GM18951 (cell line): ENCODE measurements around the gene SLC9A9.

ENCODE experiments used
- POLR2A ChIP-seq: IDR thresholded peaks from 4 replicates; pipeline ENCODE4 v1.6.1; 2011; ENCODE audit warnings: mild to moderate bottlenecking; ENCODE audit not compliant: insufficient read length, insufficient read depth; ENCODE audit errors: extremely low read depth
- in situ Hi-C: fragments of 300-500 bp; cut with MboI; formaldehyde crosslinking; loops from one replicate; pipeline ENCODE4 v1.12.0; 2022; ENCODE audit warnings: low sequenced_read_pairs, mixed read lengths, inconsistent platforms; ENCODE audit not compliant: unreplicated experiment

The SLC9A9 gene

GRCh38 chr3:143640774-143641173 lies 207.5 kb downstream of the SLC9A9 start:
- TF ChIP-seq POLR2A, result no peak
- in situ Hi-C loops, result no loop called here

- in situ Hi-C loops, result no loop called here
- no peak for TF ChIP-seq POLR2A
Observed at GRCh38 chr3:143637133-143637532, 211.1 kb downstream of the SLC9A9 start.

GRCh38 chr3:143634991-143635390 lies 213.3 kb downstream of the SLC9A9 start:
- in situ Hi-C loops, result no loop called here
- TF ChIP-seq POLR2A, result no peak

- no peak for TF ChIP-seq POLR2A
- in situ Hi-C loops, result no loop called here
Observed at GRCh38 chr3:143634427-143634826, 213.8 kb downstream of the SLC9A9 start.

- TF ChIP-seq POLR2A, result no peak
- in situ Hi-C loops, result no loop called here
Observed at GRCh38 chr3:143633816-143634215, 214.5 kb downstream of the SLC9A9 start.

GRCh38 chr3:143629726-143630125 lies 218.5 kb downstream of the SLC9A9 start:
- in situ Hi-C loops, result no loop called here
- no peak for TF ChIP-seq POLR2A

GRCh38 chr3:143628971-143629370 lies 219.3 kb downstream of the SLC9A9 start:
- in situ Hi-C loops, result no loop called here
- TF ChIP-seq POLR2A, result no peak

GRCh38 chr3:143627336-143627735 lies 220.9 kb downstream of the SLC9A9 start:
- in situ Hi-C loops, result no loop called here
- TF ChIP-seq POLR2A, result no peak

GRCh38 chr3:143619231-143619630 lies 229.0 kb downstream of the SLC9A9 start:
- TF ChIP-seq POLR2A, result no peak
- in situ Hi-C loops, result no loop called here

- TF ChIP-seq POLR2A, result no peak
- in situ Hi-C loops, result no loop called here
Observed at GRCh38 chr3:143617050-143617449, 231.2 kb downstream of the SLC9A9 start.

- TF ChIP-seq POLR2A, result no peak
Observed at GRCh38 chr3:143613226-143613625, 235.0 kb downstream of the SLC9A9 start.

GRCh38 chr3:143612541-143612940 lies 235.7 kb downstream of the SLC9A9 start:
- in situ Hi-C loops, result no loop called here
- no peak for TF ChIP-seq POLR2A

More at GRCh38 chr3:143613226-143613625, 235.0 kb downstream of the SLC9A9 start:
- in situ Hi-C loops, result no loop called here

GRCh38 chr3:143608966-143609365 lies 239.3 kb downstream of the SLC9A9 start:
- in situ Hi-C loops, result no loop called here
- TF ChIP-seq POLR2A, result no peak

GRCh38 chr3:143605233-143605950 lies 242.9 kb downstream of the SLC9A9 start:
- no peak for TF ChIP-seq POLR2A
- in situ Hi-C loops, result no loop called here
